Stimulated activated CD4-positive, alpha-beta T cell treated with anti-CD3 and anti-CD28 coated beads, Interleukin-12 subunit alpha, Interleukin-12 subunit beta, amount 100 ng/mL, for 4 hours (primary cell): ENCODE results near the gene CCDC187.
"Not testable (repeated sequence)": the region's sequence is repeated elsewhere in the genome, so short reads cannot be mapped to it uniquely, and the experiment has no call there.

ENCODE experiments used
- DNase-seq: peaks from one replicate; pipeline ENCODE4 v3.0.0-alpha.2; 2020

Gene CCDC187

GRCh38 chr9:136237486-136238341 lies 66.2 kb downstream of the CCDC187 start:
- DNase-seq: no peak

GRCh38 chr9:136236471-136237410 lies 67.2 kb downstream of the CCDC187 start:
- DNase-seq: not testable (repeated sequence)

GRCh38 chr9:136235709-136236455 lies 68.0 kb downstream of the CCDC187 start:
- no peak for DNase-seq

GRCh38 chr9:136235171-136235570 lies 68.7 kb downstream of the CCDC187 start:
- DNase-seq: no peak

GRCh38 chr9:136234597-136234996 lies 69.3 kb downstream of the CCDC187 start:
- DNase-seq: no peak

- DNase-seq: no peak
Measured at GRCh38 chr9:136233868-136234267, 70.0 kb downstream of the CCDC187 start.

GRCh38 chr9:136233411-136233810 lies 70.5 kb downstream of the CCDC187 start:
- DNase-seq: no peak

GRCh38 chr9:136232969-136233368 lies 70.9 kb downstream of the CCDC187 start:
- no peak for DNase-seq

- no peak for DNase-seq
Measured at GRCh38 chr9:136231478-136232297, 72.2 kb downstream of the CCDC187 start.

- DNase-seq: no peak
Measured at GRCh38 chr9:136230773-136231172, 73.1 kb downstream of the CCDC187 start.

GRCh38 chr9:136230365-136230764 lies 73.5 kb downstream of the CCDC187 start:
- no peak for DNase-seq

GRCh38 chr9:136229096-136230065 lies 74.5 kb downstream of the CCDC187 start:
- no peak for DNase-seq

- DNase-seq: no peak
Measured at GRCh38 chr9:136228107-136228875, 75.6 kb downstream of the CCDC187 start.

GRCh38 chr9:136226680-136227407 lies 77.0 kb downstream of the CCDC187 start:
- DNase-seq: no peak

- DNase-seq: peak; percentile 60
Measured at GRCh38 chr9:136225748-136226679, 77.9 kb downstream of the CCDC187 start.

- DNase-seq: no peak
Measured at GRCh38 chr9:136225366-136225747, 78.5 kb downstream of the CCDC187 start.

- no peak for DNase-seq
Measured at GRCh38 chr9:136223871-136224640, 79.8 kb downstream of the CCDC187 start.
